T-helper 9 cell (primary cell): ENCODE data around the gene TSGA10IP.

Experiments
- DNase-seq: peaks from one replicate; pipeline ENCODE4 v3.0.0-alpha.2; 2020

The TSGA10IP gene

GRCh38 chr11:65977621-65978390 lies 32.5 kb downstream of the TSGA10IP start:
- no peak for DNase-seq

DNA sequence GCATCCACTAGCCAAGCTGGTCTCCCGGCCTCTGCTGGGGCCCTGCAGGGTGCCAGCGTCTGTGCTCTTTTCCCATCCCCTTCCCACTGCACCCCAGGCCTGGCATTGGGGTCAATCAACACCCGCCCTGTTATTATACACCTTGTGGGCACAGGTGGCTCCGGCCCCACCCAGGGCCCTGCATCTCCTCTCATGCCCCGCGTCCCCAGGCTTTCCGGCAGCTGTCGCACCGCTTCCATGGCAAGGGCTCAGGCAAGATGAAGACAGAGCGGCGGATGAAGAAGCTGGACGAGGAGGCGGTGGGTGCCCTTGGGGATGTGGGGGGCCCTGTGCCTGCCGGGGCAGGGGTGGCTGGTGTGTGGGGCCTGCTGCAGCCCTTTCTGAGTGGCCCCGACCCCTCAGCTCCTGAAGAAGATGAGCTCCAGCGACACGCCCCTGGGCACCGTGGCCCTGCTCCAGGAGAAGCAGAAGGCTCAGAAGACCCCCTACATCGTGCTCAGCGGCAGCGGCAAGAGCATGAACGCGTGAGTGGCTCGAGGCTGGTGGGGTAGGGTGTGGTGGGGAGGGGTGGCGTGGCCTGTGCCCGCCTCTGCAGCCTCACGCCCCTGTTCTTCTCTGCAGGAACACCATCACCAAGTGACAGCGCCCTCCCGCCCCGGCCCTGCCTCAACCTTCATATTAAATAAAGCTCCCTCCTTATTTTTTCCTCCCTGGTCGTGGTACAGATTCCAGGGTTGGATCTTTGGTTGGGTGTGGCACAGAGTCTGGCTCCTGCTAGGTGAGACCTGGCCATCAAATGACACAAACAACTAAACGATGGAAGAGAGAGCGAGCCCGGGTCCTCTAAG lies 33.3 kb downstream of the TSGA10IP start:
- no peak for DNase-seq

DNA sequence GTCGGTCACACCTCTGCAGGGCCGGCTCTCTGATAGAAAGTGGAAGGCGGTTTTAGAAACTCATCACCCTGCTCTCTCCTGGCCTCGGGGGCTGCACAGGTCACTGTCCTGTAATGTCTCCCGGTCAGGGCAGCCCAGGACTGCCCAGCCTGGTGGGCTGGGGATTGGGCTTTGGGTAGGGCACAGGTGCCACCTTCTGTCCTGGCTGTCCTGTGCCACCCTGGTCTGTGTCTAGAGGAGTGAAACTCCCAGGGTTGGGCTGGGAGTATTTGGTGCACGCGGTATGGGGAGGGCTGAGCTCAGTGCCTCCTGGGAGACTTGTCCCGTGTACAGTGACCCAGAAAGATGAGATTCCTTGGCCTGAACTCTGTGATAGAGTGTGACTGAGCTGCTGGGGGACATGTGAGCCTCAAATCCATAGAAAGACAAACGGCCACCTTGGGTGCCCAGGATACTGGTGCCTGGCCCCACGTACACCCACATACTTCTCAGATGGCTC lies 34.0 kb downstream of the TSGA10IP start:
- DNase-seq: no peak

DNA sequence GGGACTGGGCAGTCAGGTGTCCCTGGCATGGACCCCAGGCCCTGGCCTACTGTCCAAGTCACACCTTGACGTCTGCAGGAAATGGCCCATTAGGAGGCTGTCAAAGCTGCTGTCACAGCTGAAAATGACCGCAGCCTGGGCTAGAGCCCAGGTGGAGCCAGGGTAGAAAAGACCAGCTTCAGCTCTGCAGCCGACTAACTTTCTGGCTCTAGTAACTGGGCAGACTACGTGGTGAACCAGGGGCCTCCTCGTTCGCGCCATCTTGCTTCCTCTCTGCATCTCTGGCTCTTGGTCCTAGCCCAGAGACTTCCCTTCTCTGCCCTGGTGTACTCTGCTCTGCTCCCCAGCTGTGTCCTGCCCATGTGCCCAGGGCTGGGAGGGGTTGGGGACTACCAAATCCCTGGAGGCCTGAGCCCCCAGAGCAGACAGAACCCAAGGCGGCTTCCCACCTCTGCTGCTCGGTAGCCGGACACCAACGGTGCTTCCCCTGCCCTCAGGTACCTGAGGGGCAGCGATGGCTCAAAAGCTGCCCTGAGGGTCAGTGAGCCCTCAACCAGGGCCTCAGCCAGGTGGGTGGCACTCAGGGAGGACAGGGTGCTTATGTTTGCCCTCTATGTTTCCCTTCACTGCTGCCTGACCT lies 35.9 kb downstream of the TSGA10IP start:
- DNase-seq: no peak

- DNase-seq: no peak
Observed at GRCh38 chr11:65981972-65982823, 36.9 kb downstream of the TSGA10IP start.

DNA sequence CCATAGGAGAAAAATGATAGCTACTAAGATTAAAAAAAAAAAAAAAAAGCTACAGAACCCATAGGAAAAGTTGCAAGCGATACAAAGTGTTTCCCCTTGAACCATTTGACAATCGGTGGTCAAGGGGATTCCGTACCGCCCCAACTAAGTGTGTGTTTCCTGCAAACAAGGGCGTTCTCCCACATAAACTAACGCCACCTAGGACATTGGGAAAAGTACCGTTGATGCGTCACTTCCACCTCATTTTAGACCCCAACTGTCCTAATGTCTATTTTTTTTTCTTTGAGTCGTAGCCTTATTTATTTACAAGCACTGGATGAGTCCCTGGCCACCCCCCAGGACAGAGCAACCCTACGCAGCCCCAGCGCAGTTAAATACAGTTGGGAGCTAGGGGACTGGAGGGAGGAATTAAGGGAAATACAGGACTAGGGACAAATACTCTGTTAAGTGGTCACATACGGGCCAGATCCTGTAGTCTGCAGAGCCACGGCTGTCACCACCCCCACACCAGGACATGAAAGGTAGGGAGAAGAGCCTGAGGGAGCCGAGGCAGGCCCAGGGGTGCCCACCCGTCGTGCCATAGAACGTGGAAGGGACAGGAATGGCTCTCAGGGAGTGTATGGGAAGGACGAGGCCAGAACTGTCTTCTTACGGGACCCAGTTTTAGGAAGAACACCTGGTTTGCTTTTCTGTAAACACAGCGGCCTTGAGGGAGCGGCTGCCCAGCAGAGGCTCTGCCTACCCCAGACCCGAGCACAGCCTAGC lies 37.7 kb downstream of the TSGA10IP start:
- DNase-seq: no peak

DNA sequence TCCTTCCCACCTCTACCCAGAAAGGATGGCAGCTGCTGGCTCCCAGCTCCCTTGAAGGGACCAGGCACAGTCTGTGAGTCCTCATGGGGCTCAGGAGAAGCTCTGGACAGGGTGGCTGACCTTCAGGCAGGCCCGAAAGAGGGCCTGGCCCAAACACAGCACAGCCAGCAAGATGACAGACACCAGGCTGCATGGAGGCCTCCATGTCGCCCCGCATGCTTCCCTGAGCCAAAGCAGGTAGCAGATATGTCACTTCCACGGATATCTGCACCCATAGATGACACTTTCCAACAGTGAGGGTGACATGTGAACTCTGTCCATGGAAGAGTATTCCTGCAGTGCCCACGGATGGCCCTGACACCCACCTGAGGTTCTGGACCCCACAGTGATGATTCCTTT lies 38.3 kb downstream of the TSGA10IP start:
- DNase-seq: no peak

DNA sequence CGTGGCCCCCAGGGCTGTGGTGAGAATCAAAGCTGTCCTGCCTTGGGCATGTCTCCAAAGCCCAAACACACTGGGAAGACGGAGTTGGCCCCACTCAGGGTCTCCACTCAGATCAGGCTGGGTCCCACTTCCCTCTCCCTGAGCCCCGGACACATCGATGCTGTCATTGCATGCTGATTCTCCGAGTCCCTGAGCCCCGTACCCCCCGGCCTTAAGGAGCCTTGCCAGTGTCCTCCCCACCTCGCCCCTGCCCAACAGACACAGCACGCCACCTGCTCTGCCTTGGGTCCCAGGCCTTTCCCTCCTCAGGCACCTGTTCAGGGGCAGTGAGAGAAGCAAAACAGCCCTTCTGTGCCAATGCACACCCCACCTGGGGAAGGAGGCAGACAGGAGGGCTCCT lies 42.1 kb downstream of the TSGA10IP start:
- DNase-seq: no peak

GRCh38 chr11:65988791-65989592 lies 43.7 kb downstream of the TSGA10IP start:
- peak; percentile 86 for DNase-seq

- DNase-seq: no peak
Observed at GRCh38 chr11:65992056-65992455, 46.8 kb downstream of the TSGA10IP start.

DNA sequence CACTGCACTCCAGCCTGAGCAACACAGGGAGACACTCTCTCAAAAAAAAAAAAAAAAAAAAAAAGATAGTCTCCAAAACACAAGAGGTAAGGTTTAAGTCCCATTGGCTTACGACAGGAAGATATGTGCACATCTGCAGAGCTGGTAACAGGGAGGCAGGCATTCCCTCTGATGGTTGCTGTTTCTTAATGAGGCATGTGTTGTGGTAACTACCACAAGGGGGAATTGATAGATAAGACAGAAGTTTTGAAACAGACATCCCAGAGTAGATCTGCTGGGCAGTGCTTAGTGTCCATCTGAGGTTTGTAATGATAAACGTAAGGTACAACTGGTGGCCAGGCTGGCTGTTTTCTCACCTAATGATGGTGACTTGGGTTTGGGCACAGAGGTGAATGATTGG lies 52.0 kb downstream of the TSGA10IP start:
- no peak for DNase-seq

DNA sequence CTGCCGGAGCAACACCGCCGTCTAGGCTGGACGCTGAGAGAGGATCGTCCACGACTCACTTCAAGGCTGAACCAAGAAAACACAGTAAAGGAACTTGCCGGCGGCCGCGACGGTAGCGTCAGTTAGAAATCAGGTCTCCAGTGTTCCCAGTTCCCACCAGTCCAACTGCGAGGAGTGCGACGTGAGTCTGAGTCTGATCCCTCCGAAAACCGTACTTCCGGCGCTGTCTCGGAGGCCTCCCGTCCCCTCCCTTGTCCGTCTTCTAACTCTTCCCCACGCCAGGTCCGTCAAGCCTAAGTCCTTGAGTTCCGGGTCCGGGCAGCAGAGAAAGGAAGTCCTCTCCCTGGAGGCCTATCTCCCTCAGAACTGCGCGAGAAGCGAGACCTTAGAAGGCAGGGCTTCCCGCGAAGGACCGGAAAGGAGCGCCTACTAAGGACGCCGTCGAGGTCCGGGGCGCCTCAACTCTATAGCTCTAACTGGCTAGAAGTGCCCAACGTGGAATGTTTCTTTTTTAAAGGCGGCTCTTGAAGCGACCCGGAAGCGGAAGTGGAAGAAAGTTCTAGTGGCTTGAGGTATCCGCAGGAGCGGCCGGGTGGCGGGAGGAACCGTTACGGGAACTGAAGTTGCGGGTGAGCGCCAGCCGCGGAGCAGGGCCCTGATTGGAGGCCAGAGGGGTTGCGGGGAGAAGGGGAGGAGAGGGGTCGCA lies 56.8 kb downstream of the TSGA10IP start, which contains the start of the genes BANF1 and EIF1AD:
TSS of gene BANF1 (plus strand) at position 562 of the 706 bp plus-strand sequence. CDS start 748 bp downstream, outside the sequence.
TSS of gene EIF1AD (minus strand) at position 216 of the 706 bp plus-strand sequence. CDS start 1,768 bp downstream, outside the sequence.
- DNase-seq: peak; percentile 81

DNA sequence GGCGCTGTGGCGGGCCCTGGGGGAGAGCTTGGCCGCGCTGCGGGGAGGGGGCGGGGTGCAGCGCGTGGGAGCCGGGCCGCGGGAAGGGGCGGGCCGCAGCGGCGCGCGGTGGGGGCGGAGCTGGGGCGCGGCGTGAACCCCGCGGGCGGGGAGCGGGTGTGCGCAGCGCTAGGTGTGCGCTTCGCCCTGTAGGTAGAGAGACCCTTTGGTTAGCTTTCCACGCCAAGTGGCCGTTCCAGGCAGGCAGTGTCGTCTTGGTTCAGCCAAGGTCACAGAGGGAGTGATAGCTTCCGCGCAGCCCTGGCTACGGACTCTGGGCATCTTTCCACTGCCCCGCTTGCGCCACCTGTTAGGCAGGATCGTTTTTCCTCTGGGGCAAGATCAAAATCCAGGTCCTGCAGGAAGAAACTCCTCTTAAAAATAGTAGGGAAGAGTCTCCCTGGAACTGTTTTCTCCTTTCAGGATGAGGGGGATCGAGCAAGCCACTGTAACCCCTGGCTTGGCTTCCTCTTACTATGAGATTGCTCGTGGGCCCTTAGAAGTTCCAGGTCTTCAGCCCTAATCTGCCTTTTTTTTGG lies 57.5 kb downstream of the TSGA10IP start:
- DNase-seq: no peak

- DNase-seq: no peak
Observed at GRCh38 chr11:66003291-66003690, 58.0 kb downstream of the TSGA10IP start.

DNA sequence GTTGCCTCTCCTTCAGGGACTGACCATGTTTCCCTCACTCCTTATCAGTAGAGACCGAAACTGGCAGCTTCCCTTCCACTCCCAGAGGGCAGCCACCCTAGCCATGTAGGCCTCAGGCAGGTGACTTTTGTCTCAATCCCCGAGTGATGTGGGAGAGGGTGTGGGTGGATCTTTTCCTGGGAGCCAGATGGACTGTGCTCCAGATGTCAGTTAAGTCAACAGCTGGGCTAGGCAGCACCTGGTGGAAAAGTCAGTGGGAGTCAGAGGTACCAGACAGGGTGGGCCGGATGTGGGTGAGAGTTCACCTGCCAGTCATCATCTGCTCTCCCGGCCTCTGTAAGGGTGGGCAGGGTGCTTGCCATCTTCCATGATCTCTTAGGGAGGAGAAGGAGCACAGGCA lies 58.9 kb downstream of the TSGA10IP start:
- no peak for DNase-seq

DNA sequence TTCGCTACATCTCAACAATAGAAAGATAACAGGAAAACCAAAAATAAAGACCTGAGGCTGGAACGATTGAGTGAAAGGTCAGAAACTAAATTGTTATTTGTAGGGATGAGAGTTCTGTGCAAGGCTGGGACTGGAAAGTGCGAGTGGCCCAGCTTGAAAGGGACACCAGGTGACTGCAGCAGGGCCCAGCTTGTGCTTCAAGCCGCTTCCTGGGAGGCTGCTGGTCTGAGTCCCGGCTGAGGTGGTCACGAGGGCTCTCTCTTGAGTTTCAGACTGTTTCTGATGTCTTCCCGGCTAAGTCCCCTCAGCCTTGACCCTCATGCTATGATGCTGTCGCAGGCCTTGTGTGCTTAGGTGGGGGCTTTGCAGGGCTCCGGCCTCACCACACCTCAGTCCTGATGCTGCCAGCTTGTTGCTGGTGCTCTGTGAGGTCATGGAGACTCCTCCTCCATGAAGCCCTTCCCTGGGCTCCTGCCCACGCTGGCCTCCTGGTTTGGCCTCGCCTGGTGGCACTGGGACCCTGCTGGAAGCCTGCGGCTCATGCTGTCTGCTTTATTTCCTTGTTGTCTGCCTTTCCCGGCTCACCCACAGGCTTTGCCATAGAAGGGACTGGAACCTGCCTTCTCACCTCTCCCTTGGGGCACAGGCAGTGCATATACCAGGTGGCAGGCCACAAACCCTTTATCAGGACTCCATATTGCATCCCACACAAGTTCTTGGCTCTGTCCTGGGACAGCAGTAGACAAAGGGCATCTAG lies 61.0 kb downstream of the TSGA10IP start:
- DNase-seq: no peak

GRCh38 chr11:66006891-66007176 lies 61.6 kb downstream of the TSGA10IP start:
- no peak for DNase-seq

- DNase-seq: no peak
Observed at GRCh38 chr11:66007201-66007634, 61.9 kb downstream of the TSGA10IP start.

- no peak for DNase-seq
Observed at GRCh38 chr11:66008095-66008467, 62.8 kb downstream of the TSGA10IP start.
